ENCODE results near the gene ZSCAN5A. TPM values are rescaled to one million over a fixed set of nuclear protein-coding genes. Genes with fewer than 3 reads are reported as not detected.
A peak's percentile ranks its signal among the peaks of the same experiment; 100 is the strongest.
"Not testable (repeated sequence)": the region's sequence is repeated elsewhere in the genome, so short reads cannot be mapped to it uniquely, and the experiment has no call there.

Gene ZSCAN5A, protein sequence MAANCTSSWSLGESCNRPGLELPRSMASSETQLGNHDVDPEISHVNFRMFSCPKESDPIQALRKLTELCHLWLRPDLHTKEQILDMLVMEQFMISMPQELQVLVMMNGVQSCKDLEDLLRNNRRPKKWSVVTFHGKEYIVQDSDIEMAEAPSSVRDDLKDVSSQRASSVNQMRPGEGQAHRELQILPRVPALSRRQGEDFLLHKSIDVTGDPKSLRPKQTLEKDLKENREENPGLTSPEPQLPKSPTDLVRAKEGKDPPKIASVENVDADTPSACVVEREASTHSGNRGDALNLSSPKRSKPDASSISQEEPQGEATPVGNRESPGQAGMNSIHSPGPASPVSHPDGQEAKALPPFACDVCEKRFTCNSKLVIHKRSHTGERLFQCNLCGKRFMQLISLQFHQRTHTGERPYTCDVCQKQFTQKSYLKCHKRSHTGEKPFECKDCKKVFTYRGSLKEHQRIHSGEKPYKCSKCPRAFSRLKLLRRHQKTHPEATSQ
- total RNA-seq = 4.3 TPM

- ATAC-seq (peak; percentile 88), DNase-seq (ENCODE audit: low spot score) (peak; percentile 96)
Measured at GRCh38 chr19:56314381-56315076, at the start of gene ZSCAN5A. Gene ZSCAN5A, minus strand, starts transcription at chr19:56314839. Its CDS starts 89,793 bp downstream, at chr19:56225046.

GRCh38 chr19:56360841-56361240 lies 46.2 kb upstream of the ZSCAN5A start:
- DNase-seq (ENCODE audit: low spot score) = no peak
- no peak for ATAC-seq

- DNase-seq (ENCODE audit: low spot score) (no peak), ATAC-seq (no peak)
Measured at GRCh38 chr19:56356944-56357343, 42.3 kb upstream of the ZSCAN5A start.

DNA sequence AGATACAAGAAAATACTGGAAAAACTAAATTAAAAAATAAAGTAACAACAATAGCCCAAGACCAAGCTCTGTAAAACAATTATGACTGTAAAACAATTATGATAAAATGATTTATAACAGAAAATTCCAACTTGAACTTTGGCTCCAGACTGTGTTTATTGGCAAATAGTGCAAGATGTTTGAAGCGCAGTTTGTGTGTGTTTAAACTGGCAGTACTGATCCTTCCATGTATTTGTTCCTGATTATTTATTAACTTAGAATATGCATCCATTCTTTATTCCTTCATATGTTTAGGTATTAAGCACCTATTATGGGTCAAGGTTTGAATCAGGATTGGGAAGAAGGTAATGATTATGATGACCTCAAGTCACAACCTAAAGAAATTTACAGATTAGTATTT lies 40.9 kb upstream of the ZSCAN5A start:
- ATAC-seq (peak; percentile 51), DNase-seq (ENCODE audit: low spot score) (no peak)

GRCh38 chr19:56351208-56351607 lies 36.6 kb upstream of the ZSCAN5A start:
- ATAC-seq (no peak), DNase-seq (ENCODE audit: low spot score) (no peak)

- DNase-seq (ENCODE audit: low spot score) (no peak), ATAC-seq (peak; percentile 47)
Measured at GRCh38 chr19:56350416-56351045, 35.9 kb upstream of the ZSCAN5A start.

DNA sequence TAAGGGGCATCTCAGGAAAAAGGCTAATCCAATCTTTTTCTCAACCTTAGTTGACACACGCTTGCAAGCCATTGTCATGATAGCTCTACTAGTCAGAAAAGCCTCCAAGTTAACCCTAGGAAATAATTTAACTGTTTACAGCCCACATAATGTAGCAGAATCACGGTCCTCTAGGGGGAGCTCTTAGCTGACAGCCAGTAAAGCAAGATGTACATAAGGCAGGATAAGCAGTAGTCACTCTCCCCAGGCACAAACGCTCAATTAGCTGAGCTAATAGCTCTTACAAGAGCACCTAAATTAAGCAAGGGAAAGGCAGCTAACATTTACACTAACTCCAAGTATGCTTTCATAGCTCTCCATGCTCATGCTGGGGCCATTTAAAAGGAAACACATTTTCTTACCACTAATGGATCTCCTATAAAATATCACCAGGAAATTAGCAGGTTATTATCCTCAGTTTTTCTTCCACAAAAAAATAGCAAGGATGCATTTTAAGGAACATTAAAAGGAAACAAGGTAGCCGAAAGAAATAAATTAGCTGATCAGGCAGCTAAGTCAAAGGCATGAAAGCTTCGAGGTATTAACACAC lies 33.7 kb upstream of the ZSCAN5A start:
- ATAC-seq = no peak
- DNase-seq (ENCODE audit: low spot score) = no peak

- DNase-seq (ENCODE audit: low spot score) = no peak
- no peak for ATAC-seq
Measured at GRCh38 chr19:56347163-56347778, 32.6 kb upstream of the ZSCAN5A start.

DNA sequence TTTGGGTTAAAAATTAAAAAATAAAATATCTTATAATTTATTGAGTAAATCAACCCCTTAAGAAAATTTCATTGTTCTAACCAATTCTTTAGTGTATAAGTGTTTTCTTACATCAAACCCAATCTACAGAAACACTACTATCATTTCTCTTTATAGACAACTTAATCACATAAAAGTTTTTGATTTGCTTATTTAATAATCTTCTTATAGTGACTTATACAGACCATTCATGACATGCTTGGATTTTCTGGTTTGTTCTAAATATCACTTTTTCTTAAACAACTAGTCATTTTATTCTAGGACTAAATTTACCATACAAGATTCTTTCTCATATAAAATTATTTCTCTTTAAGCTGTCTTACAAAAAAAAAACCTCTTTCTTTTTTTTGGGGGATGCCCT lies 27.3 kb upstream of the ZSCAN5A start:
- DNase-seq (ENCODE audit: low spot score) (no peak), ATAC-seq (no peak)

- not testable (repeated sequence) for DNase-seq (ENCODE audit: low spot score); ATAC-seq
Measured at GRCh38 chr19:56339031-56339430, 24.4 kb upstream of the ZSCAN5A start.

DNA sequence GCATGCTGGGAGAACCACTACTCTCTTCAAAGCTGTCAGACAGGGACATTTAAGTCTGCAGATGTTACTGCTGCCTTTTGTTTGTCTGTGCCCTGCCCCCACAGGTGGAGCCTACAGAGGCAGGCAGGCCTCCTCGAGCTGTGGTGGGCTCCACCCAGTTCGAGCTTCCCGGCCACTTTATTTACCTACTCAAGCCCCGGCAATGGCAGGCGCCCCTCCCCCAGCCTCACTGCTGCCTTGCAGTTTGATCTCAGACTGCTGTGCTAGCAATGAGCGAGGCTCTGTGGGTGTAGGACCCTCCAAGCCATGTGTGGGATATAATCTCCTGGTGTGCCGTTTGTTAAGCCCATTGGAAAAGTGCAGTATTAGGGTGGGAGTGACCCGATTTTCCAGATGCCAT lies 22.4 kb upstream of the ZSCAN5A start:
- not testable (repeated sequence) for ATAC-seq; DNase-seq (ENCODE audit: low spot score)

GRCh38 chr19:56335371-56335770 lies 20.7 kb upstream of the ZSCAN5A start:
- not testable (repeated sequence) for DNase-seq (ENCODE audit: low spot score); ATAC-seq

- peak; percentile 91 for ATAC-seq
Measured at GRCh38 chr19:56333506-56333905, 18.9 kb upstream of the ZSCAN5A start.

DNA sequence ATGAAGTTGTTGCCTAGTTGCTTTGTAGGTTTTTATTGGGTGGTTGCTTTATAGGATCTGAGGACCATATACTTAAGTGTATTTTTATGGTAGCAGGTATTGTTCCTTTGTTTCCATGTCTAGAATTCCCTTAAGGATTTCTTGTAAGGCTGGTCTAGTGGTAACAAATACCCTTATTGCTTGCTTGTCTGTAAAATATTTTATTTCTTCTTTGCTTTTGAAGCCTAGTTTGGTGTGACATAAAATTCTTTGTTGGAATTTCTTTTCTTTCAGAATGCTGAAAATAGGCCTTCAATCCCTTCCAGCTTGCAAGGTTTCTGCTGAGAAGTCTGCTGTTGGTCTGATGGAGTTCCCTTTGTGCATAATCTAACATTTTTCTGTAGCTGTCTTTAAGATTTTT lies 18.1 kb upstream of the ZSCAN5A start:
- ATAC-seq = no peak

More at GRCh38 chr19:56333506-56333905, 18.9 kb upstream of the ZSCAN5A start:
- DNase-seq (ENCODE audit: low spot score) = no peak

DNA sequence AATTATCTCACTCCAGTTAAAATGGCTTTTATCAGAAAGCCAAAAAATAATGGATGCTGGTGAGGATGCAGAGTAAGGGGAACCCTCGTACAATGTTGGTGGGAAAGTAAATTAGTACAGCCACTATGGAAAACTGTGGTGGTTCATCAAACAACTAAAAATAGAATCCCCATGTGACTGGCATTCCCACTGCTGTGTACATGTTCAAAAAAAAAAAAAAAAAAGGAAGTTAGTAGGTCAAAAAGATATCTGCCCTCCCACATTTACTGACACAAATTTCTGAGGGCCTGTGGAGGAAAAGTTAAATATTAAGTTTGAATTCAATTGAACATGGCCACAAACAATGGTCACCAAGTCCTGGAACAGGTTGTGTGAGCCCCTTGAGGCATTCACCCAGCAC lies 9.8 kb upstream of the ZSCAN5A start:
- ATAC-seq = no peak
- no peak for DNase-seq (ENCODE audit: low spot score)

More for the DNA sequence above, 18.1 kb upstream of the ZSCAN5A start:
- no peak for DNase-seq (ENCODE audit: low spot score)

- DNase-seq (ENCODE audit: low spot score) = no peak
- peak; percentile 30 for ATAC-seq
Measured at GRCh38 chr19:56321989-56322440, 7.4 kb upstream of the ZSCAN5A start.

DNA sequence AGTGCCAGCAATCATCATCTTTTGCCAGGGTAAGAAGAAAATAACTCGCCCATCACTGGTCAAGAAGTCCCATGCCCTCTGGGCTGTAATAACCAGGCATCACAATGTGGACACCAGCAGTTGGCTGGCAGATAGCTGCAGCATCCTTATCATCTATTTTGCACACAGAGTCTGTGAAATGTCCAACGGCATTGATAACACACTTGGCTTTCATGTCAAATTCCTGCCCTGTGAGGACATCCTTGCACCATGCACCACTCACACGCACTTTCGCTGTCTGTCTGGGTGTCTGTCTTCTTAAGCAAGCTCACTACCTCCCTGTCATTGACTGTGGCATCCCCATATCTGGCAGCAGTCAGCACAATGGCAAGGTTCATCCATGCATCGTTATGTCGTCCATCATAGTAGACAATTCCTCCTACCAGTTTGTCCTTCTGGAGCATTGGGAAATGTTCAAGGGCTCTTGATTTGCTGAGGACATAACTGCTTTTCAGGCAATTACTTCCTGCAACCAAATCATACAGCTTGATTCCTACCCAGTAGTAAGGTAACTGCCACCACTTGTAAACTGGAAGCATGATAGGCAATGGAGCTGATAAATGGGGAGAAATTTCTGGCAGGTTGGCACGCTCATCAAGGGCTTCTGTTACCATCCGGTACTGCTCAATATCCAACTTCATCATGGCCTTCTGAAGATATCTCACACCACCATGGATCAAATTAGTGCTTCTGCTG lies 6.8 kb upstream of the ZSCAN5A start:
- DNase-seq (ENCODE audit: low spot score) (no peak), ATAC-seq (no peak)

- DNase-seq (ENCODE audit: low spot score) (no peak), ATAC-seq (no peak)
Measured at GRCh38 chr19:56319991-56320390, 5.4 kb upstream of the ZSCAN5A start.

- ATAC-seq (no peak), DNase-seq (ENCODE audit: low spot score) (no peak)
Measured at GRCh38 chr19:56317749-56318148, 3.1 kb upstream of the ZSCAN5A start.

- DNase-seq (ENCODE audit: low spot score) (no peak), ATAC-seq (no peak)
Measured at GRCh38 chr19:56316728-56317127, 2.1 kb upstream of the ZSCAN5A start.

Data from left lobe of liver (tissue), 2 donors.